HG02981 (cell line): ENCODE results near the gene FGGY.
A peak's percentile ranks its signal among the peaks of the same experiment; 100 is the strongest.
"Not testable (repeated sequence)": the region's sequence is repeated elsewhere in the genome, so short reads cannot be mapped to it uniquely, and the experiment has no call there.

Source experiments
- ATAC-seq: cut with Tn5 transposase; IDR thresholded peaks from one replicate; pipeline ENCODE4 v1.9.1; 2021; ENCODE audit warnings: mild to moderate bottlenecking, moderate library complexity; ENCODE audit not compliant: unreplicated experiment

The FGGY gene

DNA sequence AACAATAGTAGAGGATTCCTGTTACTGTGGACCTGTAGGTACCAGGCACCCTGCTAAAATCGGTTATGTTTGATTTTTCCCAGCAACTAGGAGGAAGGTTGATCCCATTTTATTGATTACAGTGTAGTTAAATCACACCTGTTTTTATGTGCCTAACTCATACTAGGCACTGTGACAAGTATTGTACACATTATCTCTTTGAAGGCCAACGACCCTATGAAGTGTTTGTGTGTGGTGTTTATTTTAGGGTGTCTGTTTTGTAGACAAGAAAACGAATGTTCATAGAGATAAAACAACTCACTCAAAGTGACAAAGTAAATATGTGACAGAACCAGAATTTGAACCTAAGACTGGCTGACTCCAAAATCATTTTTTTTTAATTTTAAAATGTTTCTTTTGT, 49.5 kb downstream of the FGGY start:
- ATAC-seq = no peak

DNA sequence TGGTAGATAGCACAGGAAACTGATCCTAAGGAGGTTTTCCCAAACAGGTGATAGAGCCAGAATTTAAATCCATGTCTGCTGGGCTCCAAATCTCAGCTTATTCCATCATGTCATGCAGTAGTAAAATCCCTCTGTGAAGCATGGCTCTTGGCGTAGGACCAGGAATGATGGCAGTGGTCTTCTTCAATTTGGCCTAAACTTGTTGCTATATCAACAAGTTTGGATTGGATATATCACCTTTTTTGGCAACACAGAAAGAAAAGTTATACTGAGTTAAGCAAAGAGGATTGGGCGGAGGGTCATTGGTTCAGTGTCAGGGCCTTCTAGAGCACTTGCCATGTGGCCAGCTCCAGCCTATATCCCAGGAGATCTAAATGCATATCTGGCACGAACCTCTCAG, 52.2 kb downstream of the FGGY start:
- ATAC-seq = no peak

DNA sequence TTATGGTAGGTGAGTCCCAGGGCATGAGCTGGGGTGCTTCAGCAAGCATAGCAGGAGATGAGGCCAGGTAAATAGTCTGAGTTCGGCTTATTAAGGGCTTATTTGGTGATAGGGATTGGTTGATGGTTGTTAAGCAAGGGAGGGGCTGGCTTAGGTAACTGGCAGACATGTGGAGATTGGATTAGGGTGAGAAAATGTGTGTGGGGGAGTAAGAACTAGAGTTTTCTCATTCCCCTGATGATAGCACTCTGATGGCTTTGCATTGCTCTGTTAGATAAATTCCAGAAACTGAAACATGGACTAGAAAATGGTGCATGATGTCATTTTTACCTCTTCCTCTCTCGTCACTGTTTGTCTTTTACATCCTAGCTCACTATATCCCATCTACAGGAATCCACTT, 53.6 kb downstream of the FGGY start:
- no peak for ATAC-seq

DNA sequence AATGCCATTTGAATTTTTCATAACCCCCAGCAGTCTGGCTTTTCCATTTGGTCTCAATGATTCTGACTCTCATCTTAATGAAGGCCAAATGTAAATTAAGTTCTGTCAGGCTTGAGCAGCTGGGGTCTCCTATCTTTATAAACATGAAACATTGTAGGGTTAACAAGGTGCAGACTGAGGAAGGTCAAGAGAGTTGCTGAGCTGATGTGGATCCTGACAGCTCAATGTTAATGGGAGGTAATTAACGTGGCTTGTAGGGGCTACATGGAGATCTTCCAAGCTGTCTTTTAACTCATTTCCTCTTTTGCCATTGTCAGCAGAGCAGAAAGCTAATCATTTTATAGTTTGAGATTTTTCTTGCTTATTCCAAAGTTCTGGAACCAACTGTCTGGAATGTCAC, 55.2 kb downstream of the FGGY start:
- ATAC-seq = no peak

DNA sequence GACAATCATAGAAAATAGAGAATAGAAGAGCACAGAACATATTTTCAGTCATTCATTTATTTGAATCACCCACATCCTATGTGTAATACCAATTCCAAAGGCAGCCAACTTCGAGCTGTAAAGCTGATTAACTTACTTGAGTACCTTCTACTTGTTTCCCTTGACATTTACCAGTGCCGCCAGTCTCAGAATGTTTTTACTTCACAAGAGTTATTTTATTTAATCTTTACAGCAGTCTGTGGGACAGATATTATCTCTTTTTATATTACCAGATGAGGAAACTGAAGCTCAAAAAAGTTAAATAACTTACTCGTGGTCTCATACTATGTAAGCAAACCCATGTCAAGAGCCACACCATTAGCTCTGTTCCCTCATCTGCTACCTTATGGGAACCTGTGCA, 56.6 kb downstream of the FGGY start:
- ATAC-seq = no peak

DNA sequence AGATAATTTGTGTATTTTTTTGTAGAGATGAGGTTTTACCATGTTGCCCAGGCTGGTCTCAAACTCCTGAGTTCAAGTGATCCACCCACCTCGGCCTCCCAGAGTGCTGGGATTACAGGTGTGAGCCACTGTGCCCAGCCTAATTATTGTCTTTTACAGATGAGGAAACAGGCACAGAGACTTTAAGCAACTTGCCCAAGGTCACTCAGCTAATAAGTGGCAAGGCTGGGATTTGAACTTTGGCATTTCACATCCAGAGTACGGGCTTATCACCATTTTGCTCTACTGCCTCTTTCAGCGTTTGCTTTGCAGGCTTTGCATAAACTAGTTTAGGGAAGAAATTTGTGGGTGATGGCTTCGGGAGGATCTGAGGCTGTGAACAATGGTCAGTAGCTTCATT, 57.3 kb downstream of the FGGY start:
- not testable (repeated sequence) for ATAC-seq

DNA sequence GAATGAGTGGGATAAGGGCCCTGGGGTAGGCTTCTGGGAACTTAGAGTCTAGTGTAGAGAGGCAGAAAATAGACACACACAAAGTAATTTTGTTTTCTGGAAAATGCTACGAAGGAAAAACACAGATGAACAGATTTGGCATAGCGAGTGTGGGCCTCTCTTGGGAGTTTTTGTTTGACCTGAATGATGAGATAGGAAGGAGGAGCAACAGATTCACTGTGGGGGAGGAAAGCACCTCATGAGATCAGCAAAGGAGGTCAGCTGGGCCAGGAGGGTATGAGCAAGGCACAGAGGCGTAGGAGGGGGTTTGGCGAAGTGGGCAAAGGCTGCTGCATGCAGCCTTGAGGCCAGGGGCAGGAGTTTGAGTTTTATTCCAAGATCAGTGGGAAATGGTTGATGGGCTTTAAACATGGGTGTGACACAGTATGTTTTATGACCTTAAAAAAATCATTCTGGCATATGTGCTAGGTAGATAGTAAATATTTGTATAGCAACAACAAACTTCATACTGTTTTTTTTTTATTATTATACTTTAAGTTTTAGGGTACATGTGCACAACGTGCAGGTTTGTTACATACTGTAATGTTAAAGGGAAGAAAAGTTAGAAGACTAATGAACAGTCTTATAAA, 57.9 kb downstream of the FGGY start:
- ATAC-seq = peak; percentile 58

DNA sequence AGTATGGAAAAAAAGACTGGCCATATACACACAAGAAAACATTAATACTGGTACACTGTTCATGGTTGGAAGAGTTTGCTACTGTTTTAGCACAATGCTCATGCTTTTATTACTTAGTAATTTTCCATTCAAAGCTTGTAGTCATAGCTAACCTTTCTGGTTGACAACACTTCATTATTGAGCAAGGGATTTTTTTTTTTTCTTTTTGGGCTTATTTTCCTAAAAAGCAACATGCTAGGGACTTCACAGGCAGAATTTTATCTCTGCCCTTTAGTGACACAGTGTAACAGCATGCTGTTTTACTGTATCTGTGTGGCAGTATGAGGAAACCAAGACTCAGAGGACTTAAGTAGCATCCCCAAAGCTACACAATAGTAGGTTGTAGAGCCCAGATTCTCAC, 58.5 kb downstream of the FGGY start:
- peak; percentile 66 for ATAC-seq

DNA sequence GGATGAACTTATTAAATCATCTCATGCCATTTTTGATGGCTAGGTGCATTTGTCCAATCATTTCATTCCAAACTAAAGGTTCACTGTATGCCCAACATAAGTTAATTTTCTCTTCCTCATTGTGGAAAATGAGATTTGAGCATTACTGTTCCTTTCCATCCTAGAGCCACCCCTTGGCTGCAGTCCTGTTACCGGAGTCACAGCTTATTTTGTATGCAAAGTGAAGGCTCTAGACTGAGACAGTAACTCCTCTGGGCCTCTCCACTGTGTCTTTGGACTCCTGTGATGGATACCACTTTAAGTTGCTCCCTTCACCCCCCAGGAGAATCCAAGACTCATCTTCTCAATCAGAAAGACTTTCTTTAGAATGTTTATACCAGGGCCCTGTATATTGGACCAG, 59.7 kb downstream of the FGGY start:
- ATAC-seq = no peak

DNA sequence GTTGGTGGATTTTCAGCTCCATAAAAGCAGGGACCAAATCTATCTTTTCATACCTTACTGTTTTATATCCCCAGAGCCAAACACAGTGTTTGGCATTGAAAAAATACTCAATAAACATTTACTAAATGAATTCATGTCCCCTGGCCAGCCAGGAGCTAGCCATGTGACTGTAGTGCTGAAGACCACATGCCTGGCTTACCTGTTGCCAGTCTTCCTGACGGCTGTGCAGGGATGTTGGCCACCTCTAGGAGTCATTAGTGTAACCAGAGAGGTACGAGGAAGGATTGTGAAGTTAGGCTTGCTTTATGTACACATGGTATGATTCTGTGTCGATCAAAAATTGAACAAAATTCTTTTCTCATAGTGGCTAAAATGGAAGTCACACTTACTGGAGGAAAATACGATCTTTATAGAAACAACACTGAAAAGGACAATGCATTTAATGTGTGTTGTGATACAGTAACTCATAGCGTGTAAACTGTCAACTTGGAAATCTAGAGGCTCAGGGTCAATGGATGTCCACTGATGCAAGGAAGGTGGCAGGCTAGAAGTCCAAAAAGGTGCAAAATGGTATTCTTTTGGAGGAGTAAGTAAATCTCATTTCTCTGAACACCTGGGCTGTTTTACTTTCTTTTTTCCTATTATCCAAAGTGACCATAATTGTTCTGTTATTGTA, 60.9 kb downstream of the FGGY start:
- no peak for ATAC-seq

DNA sequence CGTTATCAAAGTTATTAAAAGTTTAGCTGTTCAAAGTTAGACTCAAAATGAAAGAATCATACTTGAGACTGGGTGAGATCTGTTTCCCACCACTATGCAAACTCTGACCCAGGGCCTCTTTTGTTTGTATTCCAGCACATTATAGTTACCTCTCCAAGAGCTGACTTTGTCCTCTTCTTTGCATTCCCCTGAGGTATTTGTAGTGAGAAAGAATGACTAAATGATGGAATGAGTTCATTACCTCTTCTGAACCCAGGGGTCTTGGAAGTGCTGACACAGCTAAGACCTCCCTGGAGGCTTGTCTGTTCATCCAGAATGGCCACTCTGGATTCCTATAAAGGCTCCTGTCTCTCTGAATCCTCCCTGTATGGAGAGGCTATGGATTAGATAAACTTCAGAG, 62.4 kb downstream of the FGGY start:
- ATAC-seq = no peak

DNA sequence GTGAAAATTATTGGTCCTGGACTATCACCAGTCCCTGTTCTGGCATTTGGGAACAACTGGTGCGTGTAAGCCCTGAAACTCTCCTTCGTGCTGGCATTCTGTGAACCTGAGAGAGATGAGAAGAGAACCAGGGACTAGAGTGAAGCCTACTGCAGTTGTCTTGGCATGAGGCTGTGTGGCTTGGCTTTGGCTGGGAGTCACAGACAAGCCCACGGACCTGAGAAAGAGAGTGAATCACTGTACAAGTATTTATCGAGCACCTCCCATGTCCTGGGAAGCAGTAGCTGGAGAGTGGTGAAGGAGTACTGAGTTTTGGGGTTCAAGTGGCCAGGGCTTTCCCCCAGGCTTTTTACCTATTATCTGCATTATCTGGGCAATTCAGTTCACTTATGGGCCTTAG, 63.3 kb downstream of the FGGY start:
- ATAC-seq = no peak

DNA sequence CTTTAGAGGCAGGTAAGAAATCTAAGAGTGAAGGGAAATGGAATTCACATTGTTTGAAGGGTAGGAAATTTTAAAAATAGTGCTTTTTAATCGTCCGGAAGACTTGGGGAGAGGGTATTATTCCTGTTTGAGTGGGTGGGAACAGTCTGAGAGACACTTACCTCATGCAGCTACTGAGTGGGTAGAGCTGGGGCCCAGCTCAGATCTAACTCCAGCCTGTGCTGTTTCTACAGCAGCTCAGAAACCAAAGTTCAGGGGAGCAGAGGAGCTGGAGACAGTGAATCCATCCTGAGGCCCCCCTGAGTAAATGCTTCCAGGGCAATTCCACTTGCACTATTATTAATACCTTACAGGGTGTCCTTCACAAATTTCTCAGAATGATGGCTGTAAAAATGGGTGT, 63.8 kb downstream of the FGGY start:
- ATAC-seq = no peak

DNA sequence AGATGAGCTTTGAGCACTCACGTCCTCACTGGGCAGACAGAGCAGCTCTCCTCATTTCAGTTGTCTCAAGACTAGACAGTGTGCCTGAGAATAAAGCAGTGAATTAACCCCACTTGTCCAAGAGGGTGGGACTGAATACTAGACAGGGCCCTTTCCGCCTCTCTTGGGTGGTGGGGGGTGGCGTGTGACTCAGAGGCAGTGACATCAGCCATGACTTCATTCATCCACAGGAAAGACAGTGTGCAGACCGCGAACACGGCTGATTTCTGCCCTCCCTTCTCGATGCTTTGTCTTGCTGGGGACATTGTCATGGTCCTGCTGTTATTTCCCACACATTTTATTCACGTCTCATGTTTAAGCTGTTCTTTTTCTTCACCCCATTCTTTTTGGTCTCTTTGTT, 64.9 kb downstream of the FGGY start:
- ATAC-seq = no peak

DNA sequence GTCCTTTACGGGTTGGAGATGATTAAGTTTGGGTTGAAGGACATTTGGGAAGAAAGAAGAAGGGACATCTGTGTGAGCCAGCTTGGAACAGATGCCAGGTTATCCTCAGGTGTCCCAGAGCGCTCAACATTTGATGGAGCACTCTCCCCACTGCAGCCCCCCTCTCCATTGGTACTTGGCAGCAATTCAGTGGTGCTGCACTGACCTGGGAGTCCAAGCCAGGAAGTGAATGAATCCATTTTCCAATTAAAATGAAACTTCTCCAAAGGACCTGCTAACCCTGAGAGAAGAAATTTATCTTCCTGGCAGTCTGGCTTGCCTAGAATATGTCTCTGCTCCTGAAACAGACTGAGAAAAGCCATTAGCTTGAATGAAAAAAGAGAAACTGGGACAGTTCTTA, 67.1 kb downstream of the FGGY start:
- no peak for ATAC-seq

DNA sequence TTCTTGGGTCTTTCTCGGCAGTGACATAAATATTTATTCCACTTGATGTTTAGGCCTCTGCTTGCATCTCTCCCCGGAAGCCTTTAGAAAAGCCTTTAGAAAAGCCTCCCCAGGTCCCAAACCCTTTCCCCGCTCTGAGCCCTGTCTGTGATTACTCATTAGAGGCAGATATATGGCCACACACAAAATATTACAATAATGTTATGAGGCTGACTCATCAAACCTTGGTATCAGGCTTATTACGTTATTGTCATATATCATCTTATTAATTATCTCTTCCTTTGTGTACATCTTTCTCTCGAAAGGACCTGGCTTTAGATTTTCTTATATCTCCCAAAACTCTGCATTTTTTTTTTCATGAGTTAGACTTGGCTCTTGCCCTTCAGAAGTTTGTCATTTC, 69.5 kb downstream of the FGGY start:
- ATAC-seq = no peak

DNA sequence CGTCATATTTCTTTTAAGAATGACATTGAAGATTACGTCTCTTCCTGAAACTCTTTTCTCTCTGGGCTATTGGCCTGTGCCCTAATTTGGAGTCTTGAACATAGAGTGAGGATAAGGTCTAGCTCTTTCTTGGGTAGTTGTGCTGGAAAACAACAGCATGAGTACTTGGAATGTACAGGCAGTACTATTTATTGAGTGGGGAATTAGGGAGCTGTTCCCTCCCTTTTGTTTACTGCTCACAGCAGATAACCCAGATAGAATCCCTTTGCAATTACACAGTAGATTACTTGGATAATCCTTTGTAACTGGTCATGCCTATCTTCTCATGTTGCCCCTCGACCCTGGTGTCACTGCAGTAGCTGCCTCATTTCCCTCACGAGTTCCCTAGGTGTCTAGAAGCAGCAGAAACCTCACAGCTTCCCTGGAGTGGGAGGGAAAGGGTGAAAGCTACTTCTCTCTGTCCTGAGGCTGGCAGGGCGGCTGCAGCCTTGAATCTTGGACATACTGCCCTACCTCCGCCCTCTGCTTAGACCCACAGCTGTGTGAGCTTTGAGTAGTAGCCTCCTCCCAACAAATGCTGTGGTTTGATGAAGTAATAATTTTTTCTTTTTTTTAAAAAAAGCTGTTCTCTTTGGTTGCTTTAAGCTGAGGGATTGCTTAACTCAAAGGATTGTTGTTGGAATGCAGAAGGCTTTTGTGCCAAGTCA, 70.6 kb downstream of the FGGY start:
- ATAC-seq = no peak

DNA sequence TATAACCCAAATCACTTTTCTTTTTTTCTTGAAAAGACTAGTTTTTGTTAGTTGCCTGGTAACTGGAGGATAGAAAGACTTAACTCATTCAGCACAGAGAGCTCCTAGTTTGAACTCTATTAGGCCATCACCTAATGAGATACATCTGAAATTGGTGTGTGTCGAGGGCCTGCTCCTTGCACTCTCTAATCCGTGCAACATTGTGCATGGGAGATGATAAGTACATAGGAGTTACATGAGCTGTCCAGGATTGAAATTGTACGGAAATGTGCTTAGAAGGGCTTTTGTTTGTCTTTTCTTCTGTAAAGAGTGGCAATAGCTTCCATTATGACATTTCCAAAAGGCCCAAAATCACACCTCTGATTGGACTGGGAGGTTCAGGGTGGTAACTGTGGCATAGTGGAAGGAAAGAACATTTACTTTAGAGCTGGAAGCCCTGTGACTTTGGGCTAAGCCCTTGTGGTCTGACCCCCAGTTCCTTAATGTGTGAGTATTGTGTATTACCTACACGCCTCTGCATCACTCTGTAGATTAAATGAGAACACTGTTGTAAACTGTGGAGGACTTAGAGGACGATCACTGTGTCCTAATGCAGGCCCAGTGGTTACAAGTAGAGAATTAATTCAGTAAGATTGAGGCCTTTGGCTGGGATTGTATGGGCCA, 71.2 kb downstream of the FGGY start:
- ATAC-seq = no peak

DNA sequence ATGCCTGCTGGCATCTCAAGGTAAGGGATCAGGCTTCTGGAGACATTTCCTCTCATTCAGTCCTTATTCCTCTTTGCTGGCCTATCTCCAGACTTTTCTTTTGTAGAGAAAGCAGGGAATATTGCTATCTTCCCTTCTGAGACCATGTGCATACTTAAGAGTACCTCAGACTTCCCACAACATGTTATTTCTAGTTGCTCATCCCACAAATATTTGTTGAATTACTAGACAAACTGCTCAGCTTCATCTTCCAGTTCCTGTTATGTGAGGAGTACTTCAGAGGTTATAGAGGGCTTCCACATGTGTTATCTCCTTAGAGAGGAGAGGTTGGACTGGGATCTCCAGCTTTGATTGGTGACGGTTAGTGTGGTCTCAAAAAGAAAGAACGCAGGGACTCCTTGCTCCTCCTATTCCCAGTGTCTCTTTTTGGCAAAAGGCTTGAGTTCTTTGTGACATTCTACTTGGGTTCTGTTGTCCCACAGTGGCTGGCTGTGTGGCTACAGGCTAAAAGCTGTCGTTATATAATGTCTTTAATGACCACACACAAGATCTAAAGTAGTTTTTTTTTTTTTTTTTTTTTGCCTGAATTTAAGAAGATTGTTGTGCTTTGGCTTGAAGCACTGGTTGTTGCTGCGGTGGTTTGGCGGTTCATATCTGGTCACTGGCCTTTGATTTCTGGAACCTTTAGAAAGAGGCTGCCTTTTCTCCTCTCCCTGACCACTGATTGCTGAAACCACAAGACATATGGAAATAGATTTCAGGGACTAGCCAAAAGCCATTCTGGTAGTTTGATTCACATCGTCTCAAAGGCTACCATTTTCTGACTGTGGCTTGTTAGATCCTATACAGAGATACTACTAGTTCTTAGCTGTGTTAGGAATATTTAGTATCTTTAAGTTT, 78.7 kb downstream of the FGGY start:
- ATAC-seq = no peak

DNA sequence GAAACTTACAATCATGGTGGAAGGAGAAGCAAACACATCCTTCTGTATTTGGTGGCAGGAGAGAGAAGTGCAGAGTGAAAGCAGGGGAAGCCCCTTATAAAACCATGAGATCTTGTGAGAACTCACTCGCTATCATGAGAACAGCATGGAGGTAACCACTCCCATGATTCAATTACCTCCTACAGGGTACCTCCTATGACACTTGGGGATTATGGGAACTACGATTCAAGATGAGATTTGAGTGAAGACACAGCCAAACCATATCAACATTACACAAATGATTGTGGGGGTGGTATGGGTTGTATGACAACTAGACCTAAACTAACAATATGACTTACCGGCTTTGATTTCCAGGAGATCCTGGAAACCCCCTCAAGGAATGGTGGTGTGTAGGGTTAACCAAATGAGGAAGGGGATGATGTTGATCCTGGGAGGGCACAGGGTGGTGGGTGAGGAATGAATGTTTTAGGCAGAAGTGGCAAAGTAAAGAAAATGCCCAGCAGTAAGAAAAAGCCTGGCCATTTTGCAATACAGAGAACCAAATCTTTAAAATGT, 80.5 kb downstream of the FGGY start:
- ATAC-seq = no peak
